C4-2B (cell line): ENCODE measurements around the gene KSR2.

Experiments used
- H3K27ac ChIP-seq: fragments of 450-650 bp; 2 replicates; pipeline ENCODE4 v1.5.1; 2017
- CTCF ChIP-seq: fragments of 450-650 bp; conservative IDR thresholded peaks from 2 replicates; pipeline ENCODE4 v1.5.1; 2017; ENCODE audit warnings: mild to moderate bottlenecking
- ZFX ChIP-seq: fragments of 450-650 bp; IDR thresholded peaks from 2 replicates; pipeline ENCODE4 v1.6.1; 2017

The KSR2 gene

GRCh38 chr12:117724543-117724942, 244.2 kb downstream of the KSR2 start:
- TF ChIP-seq ZFX (no peak), CTCF (no peak)
- no peak overlapping the region for H3K27ac ChIP-seq

- H3K27ac ChIP-seq, result no peak overlapping the region
- TF ChIP-seq CTCF (no peak), ZFX (no peak)
These were observed 250.2 kb downstream of the KSR2 start for GRCh38 chr12:117718559-117718958.

- TF ChIP-seq CTCF (no peak), ZFX (no peak)
These were observed 250.6 kb downstream of the KSR2 start for GRCh38 chr12:117718141-117718540.

GRCh38 chr12:117714203-117714602, 254.6 kb downstream of the KSR2 start:
- TF ChIP-seq ZFX, result no peak
- no peak; the same call in 1 of the 2 replicates for TF ChIP-seq CTCF
- no peak overlapping the region for H3K27ac ChIP-seq

More at GRCh38 chr12:117718141-117718540, 250.6 kb downstream of the KSR2 start:
- no peak overlapping the region for H3K27ac ChIP-seq

GRCh38 chr12:117710121-117710520, 258.7 kb downstream of the KSR2 start:
- TF ChIP-seq CTCF (no peak), ZFX (no peak)

GRCh38 chr12:117707861-117708260, 260.9 kb downstream of the KSR2 start:
- no peak overlapping the region for H3K27ac ChIP-seq
- no peak for TF ChIP-seq CTCF
- TF ChIP-seq ZFX, result no peak

More at GRCh38 chr12:117710121-117710520, 258.7 kb downstream of the KSR2 start:
- no peak overlapping the region for H3K27ac ChIP-seq

- no peak for TF ChIP-seq CTCF
- no peak for TF ChIP-seq ZFX
- no peak overlapping the region for H3K27ac ChIP-seq
These were observed 265.2 kb downstream of the KSR2 start for GRCh38 chr12:117703584-117703983.
